ENCODE data around the gene CMSS1.

DNA sequence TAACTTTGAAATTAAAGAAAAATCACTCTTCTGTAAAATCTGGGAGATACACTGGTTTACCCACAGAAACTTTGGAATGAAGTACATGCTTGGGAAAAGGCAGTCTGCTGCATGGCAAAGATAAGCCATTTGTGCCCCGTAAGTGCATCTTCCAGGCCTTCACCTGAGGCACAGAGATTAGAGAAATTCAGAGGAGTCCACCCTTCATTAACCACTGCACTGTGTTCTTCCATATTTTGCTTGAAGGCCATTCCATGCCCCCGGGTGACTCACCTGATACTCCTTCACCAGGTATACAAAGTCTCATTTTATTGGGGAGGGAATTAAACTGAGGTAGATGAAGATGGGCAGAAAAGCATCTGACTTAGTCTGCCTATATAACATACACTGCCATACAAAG is 53.0 kb downstream of the CMSS1 start:
- TF ChIP-seq, protein P1, sequence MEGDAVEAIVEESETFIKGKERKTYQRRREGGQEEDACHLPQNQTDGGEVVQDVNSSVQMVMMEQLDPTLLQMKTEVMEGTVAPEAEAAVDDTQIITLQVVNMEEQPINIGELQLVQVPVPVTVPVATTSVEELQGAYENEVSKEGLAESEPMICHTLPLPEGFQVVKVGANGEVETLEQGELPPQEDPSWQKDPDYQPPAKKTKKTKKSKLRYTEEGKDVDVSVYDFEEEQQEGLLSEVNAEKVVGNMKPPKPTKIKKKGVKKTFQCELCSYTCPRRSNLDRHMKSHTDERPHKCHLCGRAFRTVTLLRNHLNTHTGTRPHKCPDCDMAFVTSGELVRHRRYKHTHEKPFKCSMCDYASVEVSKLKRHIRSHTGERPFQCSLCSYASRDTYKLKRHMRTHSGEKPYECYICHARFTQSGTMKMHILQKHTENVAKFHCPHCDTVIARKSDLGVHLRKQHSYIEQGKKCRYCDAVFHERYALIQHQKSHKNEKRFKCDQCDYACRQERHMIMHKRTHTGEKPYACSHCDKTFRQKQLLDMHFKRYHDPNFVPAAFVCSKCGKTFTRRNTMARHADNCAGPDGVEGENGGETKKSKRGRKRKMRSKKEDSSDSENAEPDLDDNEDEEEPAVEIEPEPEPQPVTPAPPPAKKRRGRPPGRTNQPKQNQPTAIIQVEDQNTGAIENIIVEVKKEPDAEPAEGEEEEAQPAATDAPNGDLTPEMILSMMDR (IDR thresholded peaks at IDR 0.05): no peak
- no peak for TF ChIP-seq POLR2A (IDR thresholded peaks at IDR 0.05; ENCODE audit: low read depth)
- TF ChIP-seq EP300 (IDR thresholded peaks at IDR 0.05): no peak

Data from esophagus muscularis mucosa (tissue), 4 donors.